MCF 10A (cell line): ENCODE results near the gene TBC1D7. TPM values are rescaled to one million over a fixed set of nuclear protein-coding genes. Genes with fewer than 3 reads are reported as not detected.

ENCODE experiments used
- BruUV-seq: library from RNA; stranded (reverse); fragments of 400-500 nt; replicated peaks from 2 replicates; lab custom pipeline; 2021; lab: Mats Ljungman, UMichigan
- CTCF ChIA-PET: fragments of 300-600 bp; sonication (Branson Sonifier 250); formaldehyde crosslinking; extraction: SDS; loops from one replicate; lab custom pipeline; 2021; ENCODE audit warnings: antibody characterized with exemption, inconsistent platforms; lab: Yijun Ruan, JAX
- POLR2A ChIA-PET: fragments of 300-600, 350-650 bp; sonication (Branson Sonifier 250); formaldehyde crosslinking; extraction: SDS; loops from one replicate; lab custom pipeline; 2020; ENCODE audit warnings: antibody characterized with exemption, inconsistent platforms; lab: Yijun Ruan, JAX
- DNase-seq: peaks from one replicate; pipeline ENCODE4 v3.0.0-alpha.2; 2018; ENCODE audit not compliant: unreplicated experiment
- H3K27ac Mint-ChIP-seq: one replicate; pipeline ENCODE4 v1.8.0; 2022; ENCODE audit warnings: mild to moderate bottlenecking, low read depth, mixed read lengths; ENCODE audit not compliant: unreplicated experiment
- H3K27me3 Mint-ChIP-seq: one replicate; pipeline ENCODE4 v1.8.0; 2022; ENCODE audit warnings: mixed read lengths; ENCODE audit not compliant: insufficient read depth, unreplicated experiment
- H3K36me3 Mint-ChIP-seq: one replicate; pipeline ENCODE4 v1.8.0; 2022; ENCODE audit warnings: mild to moderate bottlenecking, moderate library complexity, mixed read lengths; ENCODE audit not compliant: insufficient read depth, unreplicated experiment
- H3K4me1 Mint-ChIP-seq: one replicate; pipeline ENCODE4 v1.8.0; 2022; ENCODE audit warnings: mixed read lengths; ENCODE audit not compliant: insufficient read depth, unreplicated experiment
- H3K4me3 Mint-ChIP-seq: one replicate; pipeline ENCODE4 v1.8.0; 2022; ENCODE audit warnings: mild to moderate bottlenecking, moderate library complexity, mixed read lengths; ENCODE audit not compliant: unreplicated experiment
- H3K9me3 Mint-ChIP-seq: one replicate; pipeline ENCODE4 v1.8.0; 2022; ENCODE audit warnings: mixed read lengths; ENCODE audit not compliant: unreplicated experiment
- CTCF ChIP-seq: fragments of 200-600 bp; IDR thresholded peaks from one replicate; pipeline ENCODE4 v1.8.0; 2022; ENCODE audit warnings: antibody characterized with exemption, mild to moderate bottlenecking; ENCODE audit not compliant: unreplicated experiment
- intact Hi-C: fragments of 100-400 bp; cut with micrococcal nuclease; formaldehyde crosslinking; loops from 2 replicates; pipeline ENCODE4 v1.14.1; 2022
- total RNA-seq: library from RNA; stranded (reverse); gene quantifications from 2 replicates; pipeline ENCODE4 v1.2.3, GENCODE V29; 2022

The TBC1D7 gene
- total RNA-seq, 1 experiment from 2014 or later, result 19.5 TPM

- H3K4me1 Mint-ChIP-seq, result peaks cover 11% of the 10 kb centered on the region
- intact Hi-C loops, result no loop called here
- CTCF ChIA-PET, result interaction anchor here (1.5 kb wide), 1 partner anchor 68 kb away, joined by 5 read pairs; no protein-coding TSS in a partner anchor
- H3K27ac Mint-ChIP-seq, result no peak overlapping the region
- H3K4me3 Mint-ChIP-seq, result no peak overlapping the region
- H3K36me3 Mint-ChIP-seq, result peaks cover 5% of the 10 kb centered on the region
- H3K27me3 Mint-ChIP-seq, result peaks cover 21% of the 10 kb centered on the region
- no TSS peak for BruUV-seq
- POLR2A ChIA-PET, result interaction anchor here (1.0 to 1.3 kb wide), 2 partner anchors 8 to 16 kb away, joined by 3 to 4 read pairs; no protein-coding TSS in a partner anchor
- DNase-seq, result no peak
- TF ChIP-seq CTCF, result no peak
- H3K9me3 Mint-ChIP-seq, result no peaks in the 10 kb centered on the region
Observed at GRCh38 chr6:13263669-13264068, 64.7 kb downstream of the TBC1D7 start.

GRCh38 chr6:13262302-13263230, 65.8 kb downstream of the TBC1D7 start:
- Mint-ChIP-seq H3K36me3 (peaks cover 5% of the 10 kb centered on the region), H3K4me1 (peaks cover 8% of the 10 kb centered on the region), H3K4me3 (no peak overlapping the region), H3K27ac (no peak overlapping the region), H3K9me3 (no peaks in the 10 kb centered on the region), H3K27me3 (peaks cover 21% of the 10 kb centered on the region)
- ChIA-PET POLR2A (no interaction called here), CTCF (no interaction called here)
- TF ChIP-seq CTCF, result no peak
- no peak for DNase-seq
- BruUV-seq, result no TSS peak
- intact Hi-C loops, result no loop called here

- BruUV-seq, result no TSS peak
- no peak for TF ChIP-seq CTCF
- H3K9me3 Mint-ChIP-seq, result peaks cover 3% of the 10 kb centered on the region
- no peak overlapping the region for H3K4me3 Mint-ChIP-seq
- peaks cover 21% of the 10 kb centered on the region for H3K27me3 Mint-ChIP-seq
- intact Hi-C loops, result no loop called here
- ChIA-PET CTCF (interaction anchor here (0.5 to 1.4 kb wide), 2 partner anchors 10 to 313 kb away, joined by 3 to 4 read pairs; partner anchors contain the start of gene SIRT5), POLR2A (no interaction called here)
- DNase-seq, result no peak
- H3K4me1 Mint-ChIP-seq, result no peaks in the 10 kb centered on the region
- H3K27ac Mint-ChIP-seq, result no peak overlapping the region
- peaks cover 5% of the 10 kb centered on the region for H3K36me3 Mint-ChIP-seq
Observed at GRCh38 chr6:13261464-13261994, 66.8 kb downstream of the TBC1D7 start.

GRCh38 chr6:13260831-13261230, 67.5 kb downstream of the TBC1D7 start:
- TF ChIP-seq CTCF, result no peak
- no peak for DNase-seq
- no TSS peak for BruUV-seq
- Mint-ChIP-seq H3K4me3 (no peak overlapping the region), H3K27me3 (peaks cover 21% of the 10 kb centered on the region), H3K36me3 (peaks cover 5% of the 10 kb centered on the region), H3K27ac (no peak overlapping the region), H3K9me3 (peaks cover 6% of the 10 kb centered on the region), H3K4me1 (no peaks in the 10 kb centered on the region)
- intact Hi-C loops, result no loop called here
- ChIA-PET CTCF (interaction anchor here (0.6 to 1.4 kb wide), 2 partner anchors 10 to 526 kb away, joined by 3 to 4 read pairs; no protein-coding TSS in a partner anchor), POLR2A (no interaction called here)
